K562 (cell line): ENCODE results near the gene SLC25A21. TPM values are rescaled to one million over a fixed set of nuclear protein-coding genes. Genes with fewer than 3 reads are reported as not detected.

Source experiments
- ATAC-seq: fragments of 200-7000 bp; cut with Tn5 transposase; 3 replicates; pipeline ENCODE4 v1.9.1; 2020; ENCODE audit warnings: moderate library complexity
- BruUV-seq: library from RNA; stranded (reverse); fragments of 400-500 nt; replicated peaks from 2 replicates; lab custom pipeline; 2021; lab: Mats Ljungman, UMichigan
- CTCF ChIA-PET: fragments of 300-600 bp; formaldehyde crosslinking; extraction: SDS; loops from one replicate; lab custom pipeline; 2021; ENCODE audit warnings: low intra/inter-chr PET ratio; lab: Yijun Ruan, JAX
- POLR2A ChIA-PET: fragments of 300-600, 350-650 bp; sonication (Branson Sonifier 250); formaldehyde crosslinking; extraction: SDS; loops from one replicate; lab custom pipeline; 2021; ENCODE audit warnings: antibody characterized with exemption, inconsistent platforms; lab: Yijun Ruan, JAX
- DNase-seq, 4 experiments: peaks; one replicate each; pipeline versions ENCODE4 v3.0.0 to v3.0.0-alpha.2; 2011 to 2018; ENCODE audit warnings: low spot score in 3 of 4, mixed read lengths in 3 of 4; ENCODE audit errors: extremely low read depth in 1 of 4
- FAIRE-seq: peaks from 2 replicates; lab custom pipeline; 2011; peaks lifted over from hg19 to GRCh38; lab: Jason Lieb, UNC
- H2AFZ ChIP-seq: 2 replicates; pipeline ENCODE4 v1.6.0; 2011; ENCODE audit warnings: low read depth, low read length, control low read depth, inconsistent platforms
- H3K27ac ChIP-seq: fragments of 200-600 bp; 3 replicates; pipeline ENCODE4 v1.8.0; 2011; ENCODE audit warnings: low read depth, mild to moderate bottlenecking, control low read depth, inconsistent platforms, low read length, moderate library complexity, mixed read lengths; ENCODE audit errors: extremely low read depth
- H3K27me3 ChIP-seq, 2 experiments: fragments of 300-600 bp in 1 of 2; 2 replicates in 1 of 2; 3 replicates in 1 of 2; pipeline versions ENCODE4 v1.6.0 to v1.8.0; 2011; ENCODE audit warnings: inconsistent platforms in 2 of 2, low read length in 2 of 2, mild to moderate bottlenecking in 1 of 2, mixed read lengths in 1 of 2, moderate library complexity in 1 of 2; ENCODE audit not compliant: control insufficient read depth in 2 of 2, insufficient read depth in 2 of 2
- H3K36me3 ChIP-seq: fragments of 300-600 bp; 3 replicates; pipeline ENCODE4 v1.8.0; 2011; ENCODE audit warnings: mild to moderate bottlenecking, low read length, inconsistent platforms; ENCODE audit not compliant: control insufficient read depth, insufficient read depth
- H3K4me1 ChIP-seq, 2 experiments: fragments of 200-600 bp in 1 of 2; replicated peaks in 1 of 2; 2 replicates in 1 of 2; 3 replicates in 1 of 2; pipeline versions ENCODE4 v1.5.1 to v1.8.0; 2011; ENCODE audit warnings: inconsistent platforms in 2 of 2, low read length in 2 of 2, mild to moderate bottlenecking in 1 of 2, mixed read lengths in 1 of 2, moderate library complexity in 1 of 2; ENCODE audit not compliant: control insufficient read depth in 2 of 2, insufficient read depth in 2 of 2
- H3K4me2 ChIP-seq: 2 replicates; pipeline ENCODE4 v1.6.1; 2011; ENCODE audit warnings: low read length, control low read depth, inconsistent platforms, mixed read lengths; ENCODE audit not compliant: insufficient read depth
- H3K4me3 ChIP-seq: fragments of 200-600 bp; sonication (generic), shearing (Covaris generic); 2 replicates; pipeline ENCODE4 v1.5.1; 2016; ENCODE audit warnings: control low read depth, inconsistent platforms
- H3K79me2 ChIP-seq: fragments of 200-600 bp; 3 replicates; pipeline ENCODE4 v1.8.0; 2011; ENCODE audit warnings: low read length, inconsistent platforms; ENCODE audit not compliant: control insufficient read depth, insufficient read depth
- H3K9ac ChIP-seq, 2 experiments: 2 replicates each; pipeline versions ENCODE4 v1.6.0 to v1.6.1; 2011; ENCODE audit warnings: low read depth in 2 of 2, low read length in 2 of 2, control low read depth in 1 of 2, inconsistent platforms in 1 of 2, mild to moderate bottlenecking in 1 of 2, mixed read lengths in 1 of 2; ENCODE audit not compliant: insufficient read depth in 1 of 2
- H3K9me1 ChIP-seq: one replicate; pipeline ENCODE4 v1.6.0; 2011; ENCODE audit warnings: inconsistent platforms, mild to moderate bottlenecking, low read length, moderate library complexity; ENCODE audit not compliant: control insufficient read depth, insufficient read depth
- H3K9me3 ChIP-seq: replicated peaks from 2 replicates; pipeline ENCODE4 v1.5.1; 2011; ENCODE audit warnings: low read depth, low read length, inconsistent platforms; ENCODE audit not compliant: control insufficient read depth, insufficient read depth
- H4K20me1 ChIP-seq: replicated peaks from 2 replicates; pipeline ENCODE4 v1.6.1; 2011; ENCODE audit warnings: low read length, inconsistent platforms, mixed read lengths; ENCODE audit not compliant: control insufficient read depth, insufficient read depth
- MLLT1 ChIP-seq, 2 experiments: fragments of 450-650 bp; IDR thresholded peaks; 2 replicates each; pipeline ENCODE4 v1.6.1; 2016
- NR2C1 ChIP-seq, 2 experiments: fragments of 450-650 bp; IDR thresholded peaks; 2 replicates each; pipeline ENCODE4 v1.6.1; 2017; ENCODE audit warnings: mild to moderate bottlenecking in 2 of 2, antibody characterized with exemption in 1 of 2, inconsistent platforms in 1 of 2, missing compliant biosample characterization in 1 of 2, missing genetic modification characterization in 1 of 2
- PKNOX1 ChIP-seq: fragments of 450-650 bp; IDR thresholded peaks from 2 replicates; pipeline ENCODE4 v1.6.1; 2016
- WGBS: fragments of 100-300 bp; shearing (Covaris generic); methylation state at CpG from one replicate; pipeline ENCODE4 v1.1.6; 2016; ENCODE audit warnings: low coverage, mixed read lengths; ENCODE audit not compliant: insufficient coverage; ENCODE audit errors: missing lambda C conversion rate; 5-methylcytosine and 5-hydroxymethylcytosine counted together
- in situ Hi-C: fragments of 300-500 bp; cut with MboI; formaldehyde crosslinking; loops from 4 replicates; pipeline ENCODE4 v1.15.0; 2018; ENCODE audit warnings: inconsistent platforms, mixed read lengths
- intact Hi-C: fragments of 100-400 bp; cut with micrococcal nuclease; formaldehyde crosslinking; loops from 2 replicates; pipeline ENCODE4 v1.14.2; 2022
- polyA plus RNA-seq, 8 experiments: library from polyadenylated mRNA; depleted of rRNA in 4 of 8; stranded (reverse) in 5 of 8; unstranded in 3 of 8; fragments of >200 nt; fragmentation: Nextera tagmentation in 2 of 8; fragmentation: Illumina TruSeq in 1 of 8; extraction: Ambion mirVana in 2 of 8; extraction: Trizol in 1 of 8; gene quantifications; 2 replicates each; pipeline versions ENCODE4 v1.2.1 to v1.2.3, GENCODE V29; 2011 to 2014; ENCODE audit warnings: inconsistent platforms in 1 of 8, missing spikeins in 1 of 8
- total RNA-seq, 7 experiments: library from RNA; depleted of rRNA in 6 of 7; stranded (reverse); fragments of >200 nt in 6 of 7; fragmentation: Illumina TruSeq in 2 of 7; extraction: Trizol in 2 of 7; gene quantifications; 2 replicates each; pipeline versions ENCODE4 v1.2.1 to v1.2.3, GENCODE V29; 2011 to 2021; ENCODE audit warnings: low replicate concordance in 1 of 7

Gene SLC25A21
- total and polyA plus RNA-seq, 9 of the 15 experiments (the other 6 are each of a cell fraction or from before 2014, with no cell fraction given): 15.2 to 46.7 (median 28.7) TPM

- Histone ChIP-seq H3K36me3 (no peaks in the 10 kb centered on the region; the same call in 2 of the 3 replicates), H3K9me3 (no peaks in the 10 kb centered on the region), H3K4me1 (peaks cover 0 to 49% of the 10 kb centered on the region in 2 experiments; a peak in 4 of 5 replicates), H4K20me1 (no peaks in the 10 kb centered on the region), H2AFZ (no peak overlapping the region), H3K27ac (no peak overlapping the region), H3K4me2 (no peak overlapping the region), H3K4me3 (no peak overlapping the region), H3K27me3 (no peaks in the 10 kb centered on the region), H3K9me1 (no peaks in the 10 kb centered on the region), H3K9ac (no peak overlapping the region), H3K79me2 (peaks cover 42% of the 10 kb centered on the region)
- BruUV-seq: no TSS peak
- CTCF ChIA-PET: no interaction called here
- TF ChIP-seq NR2C1 (IDR thresholded peaks at IDR 0.05) (no peak), NR2C1 (tag; IDR thresholded peaks at IDR 0.05) (no peak), PKNOX1 (peak; percentile 58), MLLT1 (IDR thresholded peaks at IDR 0.05) (no peak)
- 63% methylated on average over 2 of the region's 2 CpGs for WGBS
- FAIRE-seq (no peak), DNase-seq (no peak), ATAC-seq (no peak)
- POLR2A ChIA-PET: no interaction called here
- in situ Hi-C loops: no loop called here
- intact Hi-C loops: loop anchor here (10.0 kb wide), 1 partner anchor 220 kb away; the partner anchor contains the start of gene MIPOL1
These were observed 197.4 kb downstream of the SLC25A21 start for GRCh38 chr14:36974985-36975384.
